Endothelial cell of umbilical vein (primary cell): ENCODE measurements around the gene CHRNA5. TPM values are rescaled to one million over a fixed set of nuclear protein-coding genes. Genes with fewer than 3 reads are reported as not detected.

ENCODE experiments used
- BruUV-seq: library from RNA; stranded (reverse); fragments of 400-500 nt; replicated peaks from 2 replicates; lab custom pipeline; 2021; lab: Mats Ljungman, UMichigan
- CTCF ChIA-PET: fragments of 300-600, 350-600 bp; sonication (Branson Sonifier 250); formaldehyde crosslinking; loops from one replicate; lab custom pipeline; 2021; ENCODE audit warnings: antibody characterized with exemption, inconsistent platforms; lab: Charles Lee
- POLR2A ChIA-PET: fragments of 300-600, 350-600 bp; sonication (Branson Sonifier 250); formaldehyde crosslinking; loops from one replicate; lab custom pipeline; 2021; ENCODE audit warnings: antibody characterized with exemption, inconsistent platforms; lab: Charles Lee
- DNase-seq: peaks from one replicate; pipeline ENCODE4 v3.0.0-alpha.2; 2011; ENCODE audit warnings: low read depth, low spot score
- FAIRE-seq: peaks from 2 replicates; lab custom pipeline; 2011; peaks lifted over from hg19 to GRCh38; lab: Jason Lieb, UNC
- H2AFZ ChIP-seq: 2 replicates; pipeline ENCODE4 v1.6.0; 2012; ENCODE audit warnings: low read depth, low read length, control low read depth, inconsistent platforms
- H3K27ac ChIP-seq: 2 replicates; pipeline ENCODE4 v1.5.1; 2011; ENCODE audit warnings: low read depth, mild to moderate bottlenecking, control low read depth, low read length, moderate library complexity; ENCODE audit not compliant: insufficient read depth
- H3K27me3 ChIP-seq, 2 experiments: 2 replicates each; pipeline versions ENCODE4 v1.6.0 to v1.6.1; 2011; ENCODE audit warnings: low read length in 2 of 2, mixed read lengths in 1 of 2; ENCODE audit not compliant: control insufficient read depth in 2 of 2, insufficient read depth in 2 of 2
- H3K36me3 ChIP-seq, 2 experiments: 2 replicates in 1 of 2; 3 replicates in 1 of 2; pipeline ENCODE4 v1.5.1; 2011; ENCODE audit warnings: low read length in 2 of 2, mild to moderate bottlenecking in 1 of 2, moderate library complexity in 1 of 2; ENCODE audit not compliant: control insufficient read depth in 2 of 2, insufficient read depth in 2 of 2; ENCODE audit errors: extremely low read depth in 1 of 2
- H3K4me1 ChIP-seq: 3 replicates; pipeline ENCODE4 v1.5.1; 2011; ENCODE audit warnings: mild to moderate bottlenecking, low read length; ENCODE audit not compliant: control insufficient read depth, insufficient read depth; ENCODE audit errors: extremely low read depth
- H3K4me2 ChIP-seq: 2 replicates; pipeline ENCODE4 v1.6.1; 2011; ENCODE audit warnings: low read length, control low read depth, mixed read lengths; ENCODE audit not compliant: insufficient read depth
- H3K4me3 ChIP-seq, 3 experiments: fragments of 200-600 bp in 1 of 3; sonication (generic), shearing (Covaris generic) in 1 of 3; replicated peaks in 1 of 3; 2 replicates each; pipeline ENCODE4 v1.5.1; 2011 to 2016; ENCODE audit warnings: control low read depth in 3 of 3, low read length in 3 of 3, mild to moderate bottlenecking in 2 of 3, inconsistent platforms in 1 of 3, low read depth in 1 of 3, moderate library complexity in 1 of 3; ENCODE audit not compliant: insufficient read depth in 1 of 3
- H3K79me2 ChIP-seq: 2 replicates; pipeline ENCODE4 v1.6.0; 2012; ENCODE audit warnings: low read length, inconsistent platforms; ENCODE audit not compliant: control insufficient read depth, insufficient read depth
- H3K9ac ChIP-seq: replicated peaks from 2 replicates; pipeline ENCODE3; 2011; ENCODE audit warnings: low read length, control low read depth; ENCODE audit not compliant: insufficient read depth; ENCODE audit errors: extremely low read depth
- H3K9me1 ChIP-seq: replicated peaks from 3 replicates; pipeline ENCODE4 v1.6.0; 2011; ENCODE audit warnings: mild to moderate bottlenecking, low read length; ENCODE audit not compliant: control insufficient read depth, insufficient read depth; ENCODE audit errors: extremely low read depth
- H3K9me3 ChIP-seq: replicated peaks from 2 replicates; pipeline ENCODE4 v1.5.1; 2012; ENCODE audit warnings: low read length, inconsistent platforms; ENCODE audit not compliant: control insufficient read depth, insufficient read depth
- H4K20me1 ChIP-seq: replicated peaks from 2 replicates; pipeline ENCODE3; 2011; ENCODE audit warnings: mild to moderate bottlenecking, low read length; ENCODE audit not compliant: control insufficient read depth, insufficient read depth; ENCODE audit errors: extremely low read depth
- EZH2 ChIP-seq: IDR thresholded peaks from 2 replicates; pipeline ENCODE4 v1.6.1; 2012; ENCODE audit warnings: borderline replicate concordance, low read depth, mild to moderate bottlenecking, moderate library complexity, low read length, inconsistent platforms; ENCODE audit not compliant: severe bottlenecking
- GATA2 ChIP-seq: IDR thresholded peaks from 2 replicates; pipeline ENCODE4 v1.7.0; 2011; ENCODE audit warnings: low read depth, mild to moderate bottlenecking, moderate library complexity, mixed read lengths, low read length; ENCODE audit not compliant: insufficient read length, insufficient read depth
- MYC ChIP-seq: IDR thresholded peaks from one replicate; pipeline ENCODE4 v1.6.1; 2011; ENCODE audit warnings: mild to moderate bottlenecking, low read depth, low read length
- POLR2AphosphoS5 ChIP-seq: IDR thresholded peaks from 2 replicates; pipeline ENCODE4 v1.6.1; 2012; ENCODE audit warnings: low read depth, mild to moderate bottlenecking, control low read depth, low read length, moderate library complexity; ENCODE audit not compliant: insufficient read depth
- dilution Hi-C: fragments of 300-500 bp; cut with MboI; formaldehyde crosslinking; loops from one replicate; pipeline ENCODE4 v1.15.0; 2019; ENCODE audit warnings: low sequenced_read_pairs; ENCODE audit not compliant: extremely low pct_ligation_motif_present
- intact Hi-C: fragments of 100-400 bp; cut with micrococcal nuclease; formaldehyde crosslinking; loops from one replicate; pipeline ENCODE4 v1.10.0; 2022
- polyA plus RNA-seq, 4 experiments: library from polyadenylated mRNA; depleted of rRNA in 3 of 4; stranded (reverse) in 3 of 4; unstranded in 1 of 4; fragments of >200 nt; gene quantifications; 2 replicates each; pipeline versions ENCODE4 v1.2.1 to v1.2.3, GENCODE V29; 2011 to 2012; ENCODE audit warnings: missing spikeins in 1 of 4
- total RNA-seq: library from RNA; stranded (reverse); gene quantifications from 2 replicates; pipeline ENCODE4 v1.2.3, GENCODE V29; 2021
- TF ChIP-seq, protein P1 (sequence below), 2 donors: IDR thresholded peaks; 1 replicate in 1 of 2; 2 replicates in 1 of 2; pipeline ENCODE4 v1.5.1; 2011; ENCODE audit warnings: low read length in 2 of 2, mild to moderate bottlenecking in 2 of 2, moderate library complexity in 2 of 2, control low read depth in 1 of 2, inconsistent platforms in 1 of 2, low read depth in 1 of 2; ENCODE audit not compliant: insufficient read depth in 1 of 2; ENCODE audit errors: extremely low read depth in 1 of 2
- TF ChIP-seq, protein P2 (sequence below): IDR thresholded peaks from 2 replicates; pipeline ENCODE4 v1.6.1; 2011; ENCODE audit not compliant: insufficient read depth, insufficient read length

The CHRNA5 gene
- total and polyA plus RNA-seq, 2 donors (not counting 3 experiments of a cell fraction or from before 2014, with no cell fraction given) = 6.4 to 12.7 TPM

DNA sequence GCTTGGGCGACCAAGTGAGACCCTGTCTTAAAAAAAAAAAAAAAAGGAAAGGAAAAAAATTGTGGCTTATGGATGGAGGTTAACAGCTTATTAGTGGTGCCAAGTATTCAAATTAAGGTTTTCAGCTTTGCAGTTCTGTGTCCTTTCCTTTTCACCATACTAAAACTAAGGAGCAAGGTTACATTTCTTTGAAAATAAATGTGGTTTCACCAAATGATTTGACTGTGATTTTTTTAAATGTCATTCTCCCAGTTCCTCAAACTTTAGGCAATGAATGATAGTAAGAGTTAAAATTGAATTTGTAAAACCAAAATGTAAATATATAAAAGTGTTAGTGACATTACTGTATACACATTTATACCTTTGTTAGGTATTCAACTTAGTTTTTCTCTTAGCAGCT is 9.6 kb downstream of the CHRNA5 start:
- H3K9me1 ChIP-seq = no peaks in the 10 kb centered on the region
- no peaks in the 10 kb centered on the region for H3K27me3 ChIP-seq
- ChIA-PET POLR2A (no interaction called here), CTCF (interaction anchor here (1.4 kb wide), 1 partner anchor 9 kb away, joined by 4 read pairs; the partner anchor contains the start of gene CHRNA5)
- no peaks in the 10 kb centered on the region for H3K79me2 ChIP-seq
- H4K20me1 ChIP-seq = no peaks in the 10 kb centered on the region
- FAIRE-seq (no peak), DNase-seq (no peak)
- no peak overlapping the region for H3K27ac ChIP-seq
- H3K9me3 ChIP-seq = no peaks in the 10 kb centered on the region
- intact Hi-C loops = no loop called here
- H3K36me3 ChIP-seq = no peaks in the 10 kb centered on the region
- no peak overlapping the region for H3K4me3 ChIP-seq
- no TSS peak for BruUV-seq
- dilution Hi-C loops = no loop called here
- no peaks in the 10 kb centered on the region for H3K4me1 ChIP-seq
- no peak overlapping the region for H3K9ac ChIP-seq
- no peak overlapping the region for H3K4me2 ChIP-seq
- TF ChIP-seq, protein P1, sequence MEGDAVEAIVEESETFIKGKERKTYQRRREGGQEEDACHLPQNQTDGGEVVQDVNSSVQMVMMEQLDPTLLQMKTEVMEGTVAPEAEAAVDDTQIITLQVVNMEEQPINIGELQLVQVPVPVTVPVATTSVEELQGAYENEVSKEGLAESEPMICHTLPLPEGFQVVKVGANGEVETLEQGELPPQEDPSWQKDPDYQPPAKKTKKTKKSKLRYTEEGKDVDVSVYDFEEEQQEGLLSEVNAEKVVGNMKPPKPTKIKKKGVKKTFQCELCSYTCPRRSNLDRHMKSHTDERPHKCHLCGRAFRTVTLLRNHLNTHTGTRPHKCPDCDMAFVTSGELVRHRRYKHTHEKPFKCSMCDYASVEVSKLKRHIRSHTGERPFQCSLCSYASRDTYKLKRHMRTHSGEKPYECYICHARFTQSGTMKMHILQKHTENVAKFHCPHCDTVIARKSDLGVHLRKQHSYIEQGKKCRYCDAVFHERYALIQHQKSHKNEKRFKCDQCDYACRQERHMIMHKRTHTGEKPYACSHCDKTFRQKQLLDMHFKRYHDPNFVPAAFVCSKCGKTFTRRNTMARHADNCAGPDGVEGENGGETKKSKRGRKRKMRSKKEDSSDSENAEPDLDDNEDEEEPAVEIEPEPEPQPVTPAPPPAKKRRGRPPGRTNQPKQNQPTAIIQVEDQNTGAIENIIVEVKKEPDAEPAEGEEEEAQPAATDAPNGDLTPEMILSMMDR (IDR thresholded peaks at IDR 0.05; ENCODE audit: extremely low read depth in 1 of 2, insufficient read depth in 1 of 2, low read depth in 1 of 2, low read length in 2 of 2) = no peak
- TF ChIP-seq GATA2 = no peak
- TF ChIP-seq POLR2AphosphoS5 = no peak
- TF ChIP-seq, protein P2, sequence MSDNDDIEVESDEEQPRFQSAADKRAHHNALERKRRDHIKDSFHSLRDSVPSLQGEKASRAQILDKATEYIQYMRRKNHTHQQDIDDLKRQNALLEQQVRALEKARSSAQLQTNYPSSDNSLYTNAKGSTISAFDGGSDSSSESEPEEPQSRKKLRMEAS = no peak
- TF ChIP-seq EZH2 = no peak
- TF ChIP-seq MYC = no peak
- no peak overlapping the region for H2AFZ ChIP-seq
